ENCODE data around the gene ARMC9.

- TF ChIP-seq POLR2A (IDR thresholded peaks at IDR 0.05) (no peak), CTCF (IDR thresholded peaks at IDR 0.05 in 4 of 5, conservative IDR thresholded peaks at IDR 0.05 in 1 of 5) (no peak)
These were observed 195.0 kb downstream of the ARMC9 start for GRCh38 chr2:231393149-231394131.

All from gastrocnemius medialis (tissue), 4 donors.